GM12878 (cell line): ENCODE measurements around the gene CELF2. TPM values are rescaled to one million over a fixed set of nuclear protein-coding genes. Genes with fewer than 3 reads are reported as not detected.
A peak's percentile ranks its signal among the peaks of the same experiment; 100 is the strongest.
"Not testable (repeated sequence)": the region's sequence is repeated elsewhere in the genome, so short reads cannot be mapped to it uniquely, and the experiment has no call there.

Experiments
- ATAC-seq: fragments of 200-7000 bp; cut with Tn5 transposase; 3 replicates; pipeline ENCODE4 v1.9.1; 2020; ENCODE audit warnings: mild to moderate bottlenecking, moderate library complexity
- BruUV-seq: library from RNA; stranded (reverse); fragments of 400-500 nt; replicated peaks from 2 replicates; lab custom pipeline; 2021; lab: Mats Ljungman, UMichigan
- CTCF ChIA-PET: fragments of 300-600 bp; sonication (Branson Sonifier 250); formaldehyde crosslinking; extraction: SDS; loops from one replicate; lab custom pipeline; 2021; ENCODE audit warnings: inconsistent platforms; lab: Yijun Ruan, JAX
- POLR2A ChIA-PET: fragments of 350-600 bp; formaldehyde crosslinking; extraction: SDS; loops from one replicate; lab custom pipeline; 2021; ENCODE audit warnings: inconsistent platforms; lab: Charles Lee
- RAD21 ChIA-PET: fragments of 300-600 bp; sonication (Branson Sonifier 250); formaldehyde crosslinking; loops from one replicate; lab custom pipeline; 2023; ENCODE audit warnings: antibody characterized with exemption; ENCODE audit not compliant: unreplicated experiment; lab: Charles Lee
- SMC1A ChIA-PET: fragments of 300-600 bp; sonication (Branson Sonifier 250); formaldehyde crosslinking; loops from one replicate; lab custom pipeline; 2023; ENCODE audit not compliant: unreplicated experiment, uncharacterized antibody; lab: Charles Lee
- DNase-seq: peaks from one replicate; pipeline ENCODE4 v3.0.0-alpha.2; 2011; ENCODE audit warnings: low read depth, low spot score
- FAIRE-seq: peaks from 3 replicates; lab custom pipeline; 2011; peaks lifted over from hg19 to GRCh38; lab: Jason Lieb, UNC
- H2AFZ ChIP-seq: 2 replicates; pipeline ENCODE4 v1.6.0; 2011; ENCODE audit warnings: low read depth, low read length, control low read depth; ENCODE audit not compliant: control insufficient read depth
- H3K27ac ChIP-seq: 2 replicates; pipeline ENCODE4 v1.5.1; 2011; ENCODE audit warnings: control low read depth; ENCODE audit not compliant: control insufficient read depth, insufficient read depth
- H3K27me3 ChIP-seq, 2 experiments: replicated peaks in 1 of 2; 2 replicates each; pipeline versions ENCODE4 v1.6.0 to v1.6.1; 2011; ENCODE audit warnings: low read length in 1 of 2; ENCODE audit not compliant: control insufficient read depth in 2 of 2, insufficient read depth in 2 of 2
- H3K36me3 ChIP-seq, 2 experiments: 2 replicates each; pipeline ENCODE4 v1.5.1; 2011; ENCODE audit warnings: low read length in 1 of 2; ENCODE audit not compliant: control insufficient read depth in 2 of 2, insufficient read depth in 2 of 2
- H3K4me1 ChIP-seq: 2 replicates; pipeline ENCODE4 v1.6.1; 2011; ENCODE audit warnings: mild to moderate bottlenecking, low read length, moderate library complexity, mixed read lengths; ENCODE audit not compliant: control insufficient read depth, insufficient read depth
- H3K4me2 ChIP-seq: 2 replicates; pipeline ENCODE4 v1.6.0; 2011; ENCODE audit warnings: control low read depth; ENCODE audit not compliant: control insufficient read depth, insufficient read depth
- H3K4me3 ChIP-seq: fragments of 200-600 bp; sonication (generic); 2 replicates; pipeline ENCODE4 v1.5.1; 2016
- H3K79me2 ChIP-seq: 2 replicates; pipeline ENCODE4 v1.6.0; 2011; ENCODE audit warnings: low read length; ENCODE audit not compliant: control insufficient read depth, insufficient read depth
- H3K9ac ChIP-seq: 2 replicates; pipeline ENCODE4 v1.8.0; 2011; ENCODE audit warnings: low read length, control low read depth, mixed read lengths; ENCODE audit not compliant: control insufficient read depth, insufficient read depth
- H3K9me3 ChIP-seq: replicated peaks from 3 replicates; pipeline ENCODE4 v1.5.1; 2011; ENCODE audit warnings: mild to moderate bottlenecking, low read length; ENCODE audit not compliant: control insufficient read depth, insufficient read depth
- H4K20me1 ChIP-seq: 2 replicates; pipeline ENCODE4 v1.6.0; 2011; ENCODE audit not compliant: control insufficient read depth, insufficient read depth
- CBX5 ChIP-seq: sonication (generic); IDR thresholded peaks from 2 replicates; pipeline ENCODE4 v1.6.1; 2016; ENCODE audit warnings: low read depth, moderate library complexity, mild to moderate bottlenecking, inconsistent platforms
- CHD2 ChIP-seq: IDR thresholded peaks from 2 replicates; pipeline ENCODE4 v1.6.1; 2011; ENCODE audit warnings: low read depth, low read length, improper control_type of control experiment, borderline replicate concordance
- KDM1A ChIP-seq: fragments of 200-600 bp; sonication (generic); IDR thresholded peaks from 2 replicates; pipeline ENCODE4 v1.6.1; 2016; ENCODE audit warnings: borderline replicate concordance
- MYC ChIP-seq: IDR thresholded peaks from 2 replicates; pipeline ENCODE4 v1.6.1; 2011; ENCODE audit warnings: mild to moderate bottlenecking, low read length, moderate library complexity, inconsistent platforms; ENCODE audit not compliant: insufficient read depth, insufficient replicate concordance, insufficient read length, severe bottlenecking
- NRF1 ChIP-seq: conservative IDR thresholded peaks from 2 replicates; pipeline ENCODE4 v1.6.1; 2011; ENCODE audit warnings: mild to moderate bottlenecking, low read depth, low read length, improper control_type of control experiment
- PAX5 ChIP-seq: IDR thresholded peaks from 2 replicates; pipeline ENCODE4 v1.6.1; 2011; ENCODE audit warnings: low read depth, low read length, borderline replicate concordance
- POLR2AphosphoS5 ChIP-seq: IDR thresholded peaks from 2 replicates; pipeline ENCODE4 v1.6.1; 2011; ENCODE audit warnings: mild to moderate bottlenecking, low read length, inconsistent platforms
- RBBP5 ChIP-seq: fragments of 200-600 bp; sonication (generic); conservative IDR thresholded peaks from 2 replicates; pipeline ENCODE4 v1.6.1; 2016
- SIX5 ChIP-seq: IDR thresholded peaks from 2 replicates; pipeline ENCODE4 v1.6.1; 2011; ENCODE audit warnings: mild to moderate bottlenecking, low read depth, low read length, moderate library complexity; ENCODE audit not compliant: severe bottlenecking
- SUPT20H ChIP-seq: IDR thresholded peaks from 2 replicates; pipeline ENCODE4 v1.6.1; 2011; ENCODE audit warnings: low read depth, mild to moderate bottlenecking, low read length, moderate library complexity, borderline replicate concordance; ENCODE audit not compliant: control insufficient read depth
- YBX1 ChIP-seq: fragments of 450-650 bp; IDR thresholded peaks from 2 replicates; pipeline ENCODE4 v1.6.1; 2016; ENCODE audit warnings: antibody characterized with exemption
- ZZZ3 ChIP-seq: IDR thresholded peaks from 2 replicates; pipeline ENCODE4 v1.6.1; 2011; ENCODE audit warnings: low read depth; ENCODE audit not compliant: control insufficient read depth, insufficient read length
- WGBS: methylation state at CpG from one replicate; pipeline ENCODE4 v1.1.6; 2016; ENCODE audit warnings: low lambda C conversion rate; ENCODE audit not compliant: insufficient replicate concordance, insufficient coverage; ENCODE audit errors: missing lambda C conversion rate; 5-methylcytosine and 5-hydroxymethylcytosine counted together
- in situ Hi-C: fragments of 300-500 bp; cut with MboI; formaldehyde crosslinking; loops from 9 replicates; pipeline ENCODE4 v1.14.3; 2018; ENCODE audit warnings: mixed read lengths
- intact Hi-C: fragments of 100-400 bp; cut with micrococcal nuclease; formaldehyde crosslinking; loops from one replicate; pipeline ENCODE4 v1.14.2; 2022; ENCODE audit not compliant: unreplicated experiment
- polyA plus RNA-seq, 11 experiments: library from polyadenylated mRNA; depleted of rRNA in 4 of 11; unstranded in 6 of 11; stranded (reverse) in 5 of 11; fragments of >200 nt; fragmentation: Nextera tagmentation in 4 of 11; fragmentation: Illumina TruSeq in 1 of 11; extraction: Ambion mirVana in 4 of 11; extraction: Trizol in 1 of 11; gene quantifications; 1 replicate in 1 of 11; 2 replicates in 10 of 11; pipeline versions ENCODE4 v1.2.1 to v1.2.3, GENCODE V29; 2011 to 2016; ENCODE audit warnings: inconsistent platforms in 2 of 11, missing spikeins in 2 of 11, low read depth in 1 of 11
- total RNA-seq, 4 experiments: library from RNA; depleted of rRNA in 3 of 4; stranded (reverse); fragments of >200 nt in 3 of 4; fragmentation: Illumina TruSeq in 1 of 4; extraction: Trizol in 1 of 4; gene quantifications; 2 replicates each; pipeline versions ENCODE4 v1.2.1 to v1.2.3, GENCODE V29; 2013 to 2021
- TF ChIP-seq, protein P1 (sequence below): IDR thresholded peaks from 2 replicates; pipeline ENCODE4 v1.6.1; 2012; ENCODE audit warnings: low read depth, low read length, improper control_type of control experiment

CELF2 gene
- total and polyA plus RNA-seq, 10 of the 15 experiments (the other 5 are each of a cell fraction or from before 2014, with no cell fraction given) = 20.8 to 129 (median 86.3) TPM

- DNase-seq, POLR2A ChIA-PET, H4K20me1 ChIP-seq, RAD21 ChIA-PET, intact Hi-C loops, H3K27me3 ChIP-seq, H3K36me3 ChIP-seq, H2AFZ ChIP-seq, FAIRE-seq, H3K9ac ChIP-seq, H3K4me3 ChIP-seq, H3K4me1 ChIP-seq, H3K27ac ChIP-seq, BruUV-seq, H3K4me2 ChIP-seq, H3K79me2 ChIP-seq, ATAC-seq: not testable (repeated sequence)
- 19% methylated on average over 2 of the region's 2 CpGs for WGBS
- ChIA-PET SMC1A (interaction anchor here (1.2 kb wide), 1 partner anchor 13 kb away, joined by 3 read pairs; no protein-coding TSS in a partner anchor), CTCF (interaction anchor here (1.8 kb wide), 1 partner anchor 10 kb away, joined by 4 read pairs; no protein-coding TSS in a partner anchor)
- H3K9me3 ChIP-seq = peaks cover 15% of the 10 kb centered on the region
- in situ Hi-C loops = loop anchor here (25.0 kb wide), 1 partner anchor 338 kb away; no protein-coding TSS in a partner anchor
- peak; percentile 46; the same call in 1 of the 2 replicates for TF ChIP-seq CBX5
- TF ChIP-seq, all 136 proteins: peak for 1; not testable (repeated sequence) for 135
Observed at GRCh38 chr10:11123892-11124291, 106.2 kb downstream of the CELF2 start.

- no peak overlapping the region for H3K4me2 ChIP-seq
- H3K4me1 ChIP-seq = no peaks in the 10 kb centered on the region
- ChIA-PET POLR2A (no interaction called here), SMC1A (interaction anchor here (1.2 kb wide), 1 partner anchor 14 kb away, joined by 3 read pairs; no protein-coding TSS in a partner anchor), CTCF (interaction anchor here (0.8 to 1.8 kb wide), 2 partner anchors 11 to 13 kb away, joined by 3 to 4 read pairs; no protein-coding TSS in a partner anchor)
- FAIRE-seq (no peak), DNase-seq (no peak)
- H3K27me3 ChIP-seq = no peaks in the 10 kb centered on the region
- BruUV-seq = no TSS peak
- no peak overlapping the region for H2AFZ ChIP-seq
- no peaks in the 10 kb centered on the region for H4K20me1 ChIP-seq
- in situ Hi-C loops (no loop called here), intact Hi-C loops (no loop called here)
- no peak overlapping the region for H3K9ac ChIP-seq
- no peaks in the 10 kb centered on the region for H3K79me2 ChIP-seq
- H3K27ac ChIP-seq = no peak overlapping the region
- H3K4me3 ChIP-seq = no peak overlapping the region
- no peaks in the 10 kb centered on the region for H3K36me3 ChIP-seq
- WGBS = 70% methylated on average over 3 of the region's 3 CpGs
- TF ChIP-seq PAX5 = no peak
- no peak for TF ChIP-seq POLR2AphosphoS5
- no peak for TF ChIP-seq NRF1
- TF ChIP-seq RBBP5 = no peak
- no peak for TF ChIP-seq YBX1
- no peak for TF ChIP-seq ZZZ3
- TF ChIP-seq, protein P1, sequence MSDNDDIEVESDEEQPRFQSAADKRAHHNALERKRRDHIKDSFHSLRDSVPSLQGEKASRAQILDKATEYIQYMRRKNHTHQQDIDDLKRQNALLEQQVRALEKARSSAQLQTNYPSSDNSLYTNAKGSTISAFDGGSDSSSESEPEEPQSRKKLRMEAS = no peak
- TF ChIP-seq MYC = no peak
- TF ChIP-seq SIX5 = no peak
- TF ChIP-seq CHD2 = no peak
- no peak for TF ChIP-seq KDM1A
- TF ChIP-seq SUPT20H = no peak
- TF ChIP-seq, all 136 proteins: peak for 0
- ATAC-seq = no peak
- RAD21 ChIA-PET = no interaction called here
- H3K9me3 ChIP-seq = peaks cover 15% of the 10 kb centered on the region
Observed at GRCh38 chr10:11125004-11125403, 107.3 kb downstream of the CELF2 start.
